ENCODE results near the gene NFIA. TPM values are rescaled to one million over a fixed set of nuclear protein-coding genes. Genes with fewer than 3 reads are reported as not detected.
A peak's percentile ranks its signal among the peaks of the same experiment; 100 is the strongest.

Gene NFIA
- total RNA-seq, 4 donors from 2014 or later = 27.9 to 79.9 (median 36.7) TPM

DNA sequence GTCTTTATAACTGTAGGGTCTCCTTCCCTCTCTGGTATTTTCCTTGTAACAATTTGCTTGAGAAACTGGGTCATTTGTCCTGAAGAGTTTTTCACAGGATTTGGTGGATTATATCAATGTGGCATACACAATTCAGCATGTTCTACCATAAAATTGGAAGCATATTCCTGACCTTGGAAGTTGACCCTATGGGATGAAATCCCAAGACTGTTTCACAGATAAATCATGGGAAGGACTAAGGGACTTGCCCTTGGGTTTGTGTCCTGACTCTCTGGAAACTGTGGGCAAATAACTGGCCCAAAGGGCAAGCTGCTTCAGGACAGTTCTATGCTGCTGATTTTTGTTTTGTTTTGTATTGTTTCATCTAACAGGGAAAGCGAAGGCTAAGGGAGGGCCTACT lies 387.0 kb downstream of the NFIA start:
- 75 to 89% methylated on average over 1 of the region's 1 CpG for WGBS, 2 donors
- Histone ChIP-seq H3K4me3 (no peak overlapping the region), H3K4me1 (peaks cover 6 to 19% (median 9%) of the 10 kb centered on the region in 3 donors), H3K27ac (peak overlapping the region in 1 of 4 donors; percentile 13), H3K27me3 (no peaks in the 10 kb centered on the region), H3K9me3 (no peaks in the 10 kb centered on the region), H3K36me3 (no peaks in the 10 kb centered on the region)
- intact Hi-C loops (cut with DNase I) = no loop called here
- TF ChIP-seq, protein P1, sequence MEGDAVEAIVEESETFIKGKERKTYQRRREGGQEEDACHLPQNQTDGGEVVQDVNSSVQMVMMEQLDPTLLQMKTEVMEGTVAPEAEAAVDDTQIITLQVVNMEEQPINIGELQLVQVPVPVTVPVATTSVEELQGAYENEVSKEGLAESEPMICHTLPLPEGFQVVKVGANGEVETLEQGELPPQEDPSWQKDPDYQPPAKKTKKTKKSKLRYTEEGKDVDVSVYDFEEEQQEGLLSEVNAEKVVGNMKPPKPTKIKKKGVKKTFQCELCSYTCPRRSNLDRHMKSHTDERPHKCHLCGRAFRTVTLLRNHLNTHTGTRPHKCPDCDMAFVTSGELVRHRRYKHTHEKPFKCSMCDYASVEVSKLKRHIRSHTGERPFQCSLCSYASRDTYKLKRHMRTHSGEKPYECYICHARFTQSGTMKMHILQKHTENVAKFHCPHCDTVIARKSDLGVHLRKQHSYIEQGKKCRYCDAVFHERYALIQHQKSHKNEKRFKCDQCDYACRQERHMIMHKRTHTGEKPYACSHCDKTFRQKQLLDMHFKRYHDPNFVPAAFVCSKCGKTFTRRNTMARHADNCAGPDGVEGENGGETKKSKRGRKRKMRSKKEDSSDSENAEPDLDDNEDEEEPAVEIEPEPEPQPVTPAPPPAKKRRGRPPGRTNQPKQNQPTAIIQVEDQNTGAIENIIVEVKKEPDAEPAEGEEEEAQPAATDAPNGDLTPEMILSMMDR (IDR thresholded peaks at IDR 0.05) = no peak
- no peak for TF ChIP-seq POLR2A (IDR thresholded peaks at IDR 0.05)
- no peak for DNase-seq

DNA sequence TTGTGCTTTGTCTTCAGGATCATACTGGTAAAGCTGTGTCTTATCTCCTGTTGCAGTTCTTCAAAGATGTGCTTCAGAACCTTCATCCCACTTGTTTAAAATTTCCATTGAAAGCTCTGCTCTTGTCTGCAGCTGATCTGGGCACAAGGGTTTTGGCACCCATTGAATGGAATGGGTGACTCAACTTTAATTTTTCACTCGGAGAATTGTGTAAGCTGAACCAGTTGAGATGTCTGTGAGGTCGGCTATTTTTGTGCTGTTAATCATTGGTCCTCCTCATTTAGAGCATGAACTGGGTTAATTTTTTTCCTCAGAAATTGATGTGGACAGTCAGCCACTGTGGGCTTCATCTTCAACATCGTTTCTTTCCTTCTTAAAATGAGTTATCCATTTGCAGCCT lies 390.5 kb downstream of the NFIA start:
- peaks cover 6 to 30% (median 9%) of the 10 kb centered on the region in 3 donors for H3K4me1 ChIP-seq
- no peaks in the 10 kb centered on the region for H3K36me3 ChIP-seq
- no peak for DNase-seq
- H3K4me3 ChIP-seq = no peak overlapping the region
- intact Hi-C loops (cut with DNase I) = no loop called here
- H3K27ac ChIP-seq = peak overlapping the region in 1 of 4 donors; percentile 47
- H3K27me3 ChIP-seq = no peaks in the 10 kb centered on the region
- no peaks in the 10 kb centered on the region for H3K9me3 ChIP-seq
- WGBS, 2 donors = 25 to 29% methylated on average over 3 of the region's 3 CpGs
- TF ChIP-seq POLR2A (IDR thresholded peaks at IDR 0.05) = no peak
- TF ChIP-seq, protein P1 (IDR thresholded peaks at IDR 0.05) = no peak

DNA sequence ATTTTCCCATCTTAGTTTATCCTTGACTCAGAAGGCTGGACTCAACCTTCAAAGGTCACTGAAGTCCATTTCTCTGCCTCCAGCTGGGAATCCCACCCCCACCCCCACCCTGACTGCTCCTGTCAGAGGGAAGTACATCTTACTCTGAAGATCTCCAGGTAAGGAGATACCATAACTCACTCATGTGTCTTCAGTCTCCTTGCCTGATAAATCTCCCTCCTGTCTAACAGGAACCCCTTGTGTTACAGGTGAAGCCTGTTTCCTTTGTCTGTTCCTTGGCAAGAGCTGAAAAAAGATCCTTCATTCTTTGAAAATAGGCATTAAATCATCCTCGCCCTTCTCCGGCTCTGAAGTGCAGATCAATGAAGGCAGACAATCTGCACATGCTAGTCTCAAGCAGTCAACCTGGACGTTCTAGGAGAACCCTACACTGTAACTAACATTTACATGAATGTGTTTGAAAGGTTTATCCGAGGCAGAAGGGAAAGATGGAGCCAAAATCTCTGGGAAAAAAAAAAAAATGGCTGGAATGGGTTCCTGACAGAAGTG lies 392.0 kb downstream of the NFIA start:
- WGBS, 2 donors = 23 to 35% methylated on average over 4 of the region's 4 CpGs
- DNase-seq = no peak
- Histone ChIP-seq H3K9me3 (no peaks in the 10 kb centered on the region), H3K4me3 (no peak overlapping the region), H3K27ac (peak overlapping the region in 2 of 4 donors; percentile 29 to 43), H3K4me1 (peaks cover 6 to 30% (median 9%) of the 10 kb centered on the region in 3 donors), H3K27me3 (no peaks in the 10 kb centered on the region), H3K36me3 (no peaks in the 10 kb centered on the region)
- TF ChIP-seq, protein P1 (IDR thresholded peaks at IDR 0.05) = no peak
- TF ChIP-seq POLR2A (IDR thresholded peaks at IDR 0.05) = no peak
- intact Hi-C loops (cut with DNase I) = no loop called here

DNA sequence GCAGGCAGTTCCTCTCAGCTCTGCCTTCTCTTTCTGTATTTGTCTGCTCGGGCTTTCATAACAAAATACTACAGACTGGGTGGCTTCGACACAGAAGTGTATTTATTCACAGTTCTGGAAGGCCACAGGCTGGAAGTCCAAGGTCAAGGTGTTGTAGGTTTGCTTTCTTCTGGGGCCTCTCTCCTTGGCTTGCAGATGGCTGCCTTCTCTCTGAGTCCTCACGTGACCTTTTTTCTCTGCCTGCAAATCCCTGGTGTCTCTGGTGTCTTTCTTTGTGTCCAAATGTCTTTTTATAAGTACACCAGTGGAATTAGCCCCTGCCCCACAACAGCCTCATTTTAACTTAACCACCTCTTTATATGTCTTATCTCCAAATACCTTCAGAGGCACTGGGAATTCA lies 392.6 kb downstream of the NFIA start:
- WGBS, 2 donors = 74 to 83% methylated on average over 3 of the region's 3 CpGs

DNA sequence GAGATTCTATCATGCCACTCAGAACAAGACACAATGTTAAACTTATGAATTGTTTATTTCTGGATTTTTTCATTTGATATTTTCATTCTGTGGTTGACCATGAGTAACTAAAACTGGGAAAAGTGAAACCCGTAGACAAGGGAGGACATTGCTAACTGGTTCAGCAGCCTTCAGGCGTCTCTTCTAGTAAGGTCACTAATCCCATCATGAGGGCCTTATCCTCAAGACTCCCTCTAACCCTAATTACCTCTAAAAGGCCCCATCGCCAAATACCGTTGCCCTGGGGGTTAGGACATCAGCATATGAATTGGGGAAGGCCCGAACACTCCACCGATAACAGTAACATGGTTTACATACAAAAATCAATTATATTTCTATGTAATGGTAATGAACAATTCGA lies 394.9 kb downstream of the NFIA start:
- Histone ChIP-seq H3K4me3 (no peak overlapping the region), H3K27ac (no peak overlapping the region), H3K9me3 (no peaks in the 10 kb centered on the region), H3K36me3 (no peaks in the 10 kb centered on the region), H3K4me1 (peaks cover 20 to 51% (median 24%) of the 10 kb centered on the region in 3 donors), H3K27me3 (no peaks in the 10 kb centered on the region)
- no peak for TF ChIP-seq POLR2A (IDR thresholded peaks at IDR 0.05)
- TF ChIP-seq, protein P1 (IDR thresholded peaks at IDR 0.05) = no peak
- DNase-seq = no peak
- intact Hi-C loops (cut with DNase I) = no loop called here
- WGBS, 2 donors = 75 to 91% methylated on average over 7 of the region's 7 CpGs

More for the DNA sequence above, 392.6 kb downstream of the NFIA start:
- no peak for DNase-seq
- H3K9me3 ChIP-seq = no peaks in the 10 kb centered on the region
- H3K27me3 ChIP-seq = no peaks in the 10 kb centered on the region
- H3K4me3 ChIP-seq = no peak overlapping the region
- H3K4me1 ChIP-seq = peaks cover 6 to 30% (median 9%) of the 10 kb centered on the region in 3 donors
- TF ChIP-seq POLR2A (IDR thresholded peaks at IDR 0.05) = no peak
- TF ChIP-seq, protein P1 (IDR thresholded peaks at IDR 0.05) = no peak
- no peaks in the 10 kb centered on the region for H3K36me3 ChIP-seq
- intact Hi-C loops (cut with DNase I) = no loop called here
- H3K27ac ChIP-seq = peak overlapping the region in 1 of 4 donors; percentile 43

Measured in esophagus squamous epithelium (tissue), 5 donors.